ENCODE results near the gene INCA1.

GRCh38 chr17:4973256-4974114 is 23.8 kb downstream of the INCA1 start:
- TF ChIP-seq GATA2 (IDR thresholded peaks at IDR 0.05; ENCODE audit: low read depth, low read length) = no peak
- no peak for TF ChIP-seq GATA3 (IDR thresholded peaks at IDR 0.05; ENCODE audit: low read depth, low read length)

All from SH-SY5Y (cell line).